ENCODE measurements around the gene WFDC9.
"Not testable (repeated sequence)": the region's sequence is repeated elsewhere in the genome, so short reads cannot be mapped to it uniquely, and the experiment has no call there.

The WFDC9 gene

DNA sequence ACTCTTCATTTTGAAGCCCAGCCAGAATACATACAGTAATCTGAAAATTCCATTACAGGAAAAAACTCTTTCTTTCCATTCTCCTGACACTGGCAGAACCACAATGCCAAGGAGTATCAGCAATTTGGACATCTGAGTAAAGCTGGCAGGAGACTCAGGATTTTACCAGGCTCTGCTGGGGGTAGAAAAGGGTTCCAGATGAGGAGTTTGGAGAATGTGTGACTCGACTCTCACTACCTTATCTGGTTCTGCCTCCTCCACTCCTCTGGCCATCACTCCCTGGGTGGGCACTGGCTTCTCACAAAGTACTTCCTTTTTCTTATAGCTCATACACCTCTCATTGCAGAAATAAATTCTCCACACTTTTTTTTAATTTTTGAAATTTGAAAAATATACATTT, 41.4 kb downstream of the WFDC9 start:
- H3K9ac ChIP-seq (ENCODE audit: low read depth, low read length) = no peak overlapping the region

DNA sequence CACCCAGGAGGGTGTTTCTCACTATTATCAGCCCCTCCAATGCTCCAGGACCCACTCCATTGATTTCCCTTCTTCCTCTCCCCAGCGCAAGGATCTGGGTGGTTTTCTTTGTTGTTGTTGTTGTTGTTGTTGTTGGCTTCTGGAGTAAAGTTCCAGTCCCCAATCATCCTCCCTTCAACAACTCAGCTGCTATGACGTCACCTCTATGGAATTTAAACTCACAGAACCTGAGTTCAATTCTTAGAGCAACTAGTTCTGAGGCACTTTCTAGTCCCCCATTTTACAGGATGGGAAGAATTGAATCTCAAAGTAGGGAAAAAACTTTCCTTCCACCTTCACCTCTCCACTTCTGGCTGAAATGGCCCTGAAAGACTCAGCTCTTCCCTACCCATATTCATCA, 42.3 kb downstream of the WFDC9 start:
- Histone ChIP-seq H3K27ac (ENCODE audit: low read length) (no peak overlapping the region), H3K36me3 (ENCODE audit: insufficient read depth, low read depth, low read length) (no peaks in the 10 kb centered on the region), H3K27me3 (ENCODE audit: insufficient read depth, low read length) (no peaks in the 10 kb centered on the region), H3K4me1 (ENCODE audit: insufficient read depth, low read length) (peaks cover 1% of the 10 kb centered on the region; the same call in 1 of the 2 replicates), H3K4me3 (ENCODE audit: low read length) (no peak overlapping the region), H3K9me3 (ENCODE audit: insufficient read depth, low read depth, low read length) (no peaks in the 10 kb centered on the region; the same call in 1 of the 2 replicates), H3K9ac (ENCODE audit: low read depth, low read length) (no peak overlapping the region)

More for the DNA sequence above, 41.4 kb downstream of the WFDC9 start:
- Histone ChIP-seq H3K36me3 (ENCODE audit: insufficient read depth, low read depth, low read length) (no peaks in the 10 kb centered on the region), H3K4me1 (ENCODE audit: insufficient read depth, low read length) (no peaks in the 10 kb centered on the region), H3K9me3 (ENCODE audit: insufficient read depth, low read depth, low read length) (no peaks in the 10 kb centered on the region; the same call in 1 of the 2 replicates), H3K27ac (ENCODE audit: low read length) (no peak overlapping the region), H3K27me3 (ENCODE audit: insufficient read depth, low read length) (no peaks in the 10 kb centered on the region), H3K4me3 (ENCODE audit: low read length) (no peak overlapping the region)

DNA sequence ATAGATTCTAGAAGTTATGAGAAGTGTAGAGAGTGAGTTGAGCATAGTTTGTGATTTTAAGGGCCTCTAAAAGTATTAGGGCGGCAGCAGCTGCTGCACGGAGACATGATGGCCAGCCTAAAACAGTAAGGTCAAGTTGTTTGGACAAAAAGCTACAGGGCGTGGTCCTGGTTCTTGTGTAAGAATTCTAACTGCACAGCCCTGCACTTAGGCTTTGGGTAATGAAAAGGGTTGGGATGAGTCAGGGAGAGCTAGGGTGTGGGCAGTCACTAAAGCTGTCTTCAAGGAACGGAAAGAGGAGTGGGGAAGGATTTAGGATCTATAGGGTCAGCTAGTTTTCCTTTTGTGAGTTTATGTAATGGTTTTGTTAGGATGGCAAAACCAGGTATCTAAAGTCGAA, 45.1 kb downstream of the WFDC9 start:
- not testable (repeated sequence) for H3K27ac ChIP-seq (ENCODE audit: low read length); H3K36me3 ChIP-seq (ENCODE audit: insufficient read depth, low read depth, low read length); H3K27me3 ChIP-seq (ENCODE audit: insufficient read depth, low read length); H3K4me3 ChIP-seq (ENCODE audit: low read length); H3K9me3 ChIP-seq (ENCODE audit: insufficient read depth, low read depth, low read length); H3K9ac ChIP-seq (ENCODE audit: low read depth, low read length)
- peaks cover 12% of the 10 kb centered on the region for H3K4me1 ChIP-seq (ENCODE audit: insufficient read depth, low read length)

GRCh38 chr20:45584294-45584693, 46.8 kb downstream of the WFDC9 start:
- peaks cover 12% of the 10 kb centered on the region for H3K4me1 ChIP-seq (ENCODE audit: insufficient read depth, low read length)
- H3K27ac ChIP-seq (ENCODE audit: low read length); H3K9ac ChIP-seq (ENCODE audit: low read depth, low read length); H3K27me3 ChIP-seq (ENCODE audit: insufficient read depth, low read length); H3K4me3 ChIP-seq (ENCODE audit: low read length); H3K36me3 ChIP-seq (ENCODE audit: insufficient read depth, low read depth, low read length); H3K9me3 ChIP-seq (ENCODE audit: insufficient read depth, low read depth, low read length): not testable (repeated sequence)

- H3K9me3 ChIP-seq (ENCODE audit: insufficient read depth, low read depth, low read length) = no peaks in the 10 kb centered on the region
- H3K27ac ChIP-seq (ENCODE audit: low read length) = peak overlapping the region; percentile 14
- H3K36me3 ChIP-seq (ENCODE audit: insufficient read depth, low read depth, low read length) = no peaks in the 10 kb centered on the region
- peaks cover 12% of the 10 kb centered on the region for H3K4me1 ChIP-seq (ENCODE audit: insufficient read depth, low read length)
- peak overlapping the region; percentile 40; the same call in 1 of the 2 replicates for H3K4me3 ChIP-seq (ENCODE audit: low read length)
- no peaks in the 10 kb centered on the region for H3K27me3 ChIP-seq (ENCODE audit: insufficient read depth, low read length)
- peak overlapping the region; percentile 53; the same call in 1 of the 2 replicates for H3K9ac ChIP-seq (ENCODE audit: low read depth, low read length)
Observed at GRCh38 chr20:45583502-45583901, 47.6 kb downstream of the WFDC9 start.

DNA sequence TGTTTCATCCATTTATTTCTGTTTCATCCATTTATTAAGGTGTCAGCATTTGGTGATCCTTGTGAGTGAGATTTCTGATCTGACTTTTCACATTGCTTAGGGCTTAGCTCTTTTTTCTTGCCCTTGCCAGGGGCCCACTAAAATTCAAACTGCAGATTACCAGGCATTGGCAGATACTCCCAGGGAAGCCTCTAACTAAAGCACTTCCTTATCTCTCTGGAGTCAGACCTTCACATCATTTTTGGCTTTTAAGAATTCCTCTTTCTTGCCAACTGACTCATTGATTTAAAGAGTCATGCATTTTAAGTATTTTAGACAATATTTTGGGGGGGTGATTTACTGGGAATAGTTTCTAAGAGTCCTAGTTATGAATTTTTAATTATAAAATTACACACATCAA, 49.4 kb downstream of the WFDC9 start:
- no peak overlapping the region for H3K9ac ChIP-seq (ENCODE audit: low read depth, low read length)
- H3K9me3 ChIP-seq (ENCODE audit: insufficient read depth, low read depth, low read length) = no peaks in the 10 kb centered on the region
- no peak overlapping the region for H3K4me3 ChIP-seq (ENCODE audit: low read length)
- H3K36me3 ChIP-seq (ENCODE audit: insufficient read depth, low read depth, low read length) = no peaks in the 10 kb centered on the region
- no peak overlapping the region for H3K27ac ChIP-seq (ENCODE audit: low read length)
- no peaks in the 10 kb centered on the region for H3K27me3 ChIP-seq (ENCODE audit: insufficient read depth, low read length)
- H3K4me1 ChIP-seq (ENCODE audit: insufficient read depth, low read length) = peaks cover 12% of the 10 kb centered on the region

- H3K27me3 ChIP-seq (ENCODE audit: insufficient read depth, low read length) = no peaks in the 10 kb centered on the region
- H3K9me3 ChIP-seq (ENCODE audit: insufficient read depth, low read depth, low read length) = no peaks in the 10 kb centered on the region
- no peaks in the 10 kb centered on the region for H3K36me3 ChIP-seq (ENCODE audit: insufficient read depth, low read depth, low read length)
- no peak within 1 kb of the TSS for H3K4me3 ChIP-seq (ENCODE audit: low read length)
- H3K4me1 ChIP-seq (ENCODE audit: insufficient read depth, low read length) = peaks cover 12% of the 10 kb centered on the region
- H3K27ac ChIP-seq (ENCODE audit: low read length) = no peak within 1 kb of the TSS
- peak within 1 kb of the TSS; percentile 1; the same call in 1 of the 2 replicates for H3K9ac ChIP-seq (ENCODE audit: low read depth, low read length)
Observed at GRCh38 chr20:45579184-45579583, 51.9 kb downstream of the WFDC9 start, which contains the start of gene WFDC8. WFDC8 (minus strand) TSS chr20:45579284; CDS start chr20:45579247, 37 bp downstream.

- Histone ChIP-seq H3K9ac (ENCODE audit: low read depth, low read length) (peak overlapping the region; percentile 1; the same call in 1 of the 2 replicates), H3K36me3 (ENCODE audit: insufficient read depth, low read depth, low read length) (no peaks in the 10 kb centered on the region), H3K4me3 (ENCODE audit: low read length) (no peak overlapping the region), H3K27me3 (ENCODE audit: insufficient read depth, low read length) (no peaks in the 10 kb centered on the region), H3K27ac (ENCODE audit: low read length) (no peak overlapping the region), H3K9me3 (ENCODE audit: insufficient read depth, low read depth, low read length) (no peaks in the 10 kb centered on the region), H3K4me1 (ENCODE audit: insufficient read depth, low read length) (peaks cover 5% of the 10 kb centered on the region)
Observed at GRCh38 chr20:45578231-45578630, 52.9 kb downstream of the WFDC9 start.

DNA sequence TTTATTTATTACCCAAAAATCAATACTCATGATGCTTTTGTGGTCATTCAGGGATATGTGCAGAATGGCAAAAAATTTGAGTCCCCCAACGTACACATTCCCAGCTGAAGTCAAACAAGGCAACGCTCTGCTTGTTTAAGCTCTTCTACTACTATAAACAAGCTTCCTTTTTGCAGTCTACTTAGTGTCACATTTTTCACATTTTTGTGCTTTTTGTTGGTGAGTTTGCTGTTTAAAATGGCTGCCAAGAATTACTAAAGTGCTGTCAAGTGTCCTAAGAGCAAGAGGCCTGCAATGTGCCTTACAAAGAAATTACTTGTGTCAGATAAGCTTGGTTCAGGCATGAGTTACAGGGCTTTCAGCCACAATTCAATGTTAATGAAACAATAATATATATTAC, 54.1 kb downstream of the WFDC9 start:
- H3K9me3 ChIP-seq (ENCODE audit: insufficient read depth, low read depth, low read length) = no peaks in the 10 kb centered on the region
- H3K4me3 ChIP-seq (ENCODE audit: low read length) = no peak overlapping the region
- no peaks in the 10 kb centered on the region; the same call in 1 of the 2 replicates for H3K4me1 ChIP-seq (ENCODE audit: insufficient read depth, low read length)
- H3K9ac ChIP-seq (ENCODE audit: low read depth, low read length) = no peak overlapping the region
- no peaks in the 10 kb centered on the region for H3K27me3 ChIP-seq (ENCODE audit: insufficient read depth, low read length)
- no peak overlapping the region for H3K27ac ChIP-seq (ENCODE audit: low read length)
- no peaks in the 10 kb centered on the region for H3K36me3 ChIP-seq (ENCODE audit: insufficient read depth, low read depth, low read length)

GRCh38 chr20:45575931-45576330, 55.2 kb downstream of the WFDC9 start:
- H3K9me3 ChIP-seq (ENCODE audit: insufficient read depth, low read depth, low read length) = no peaks in the 10 kb centered on the region
- no peaks in the 10 kb centered on the region; the same call in 1 of the 2 replicates for H3K4me1 ChIP-seq (ENCODE audit: insufficient read depth, low read length)
- no peak overlapping the region for H3K9ac ChIP-seq (ENCODE audit: low read depth, low read length)
- H3K4me3 ChIP-seq (ENCODE audit: low read length) = no peak overlapping the region
- H3K27ac ChIP-seq (ENCODE audit: low read length) = no peak overlapping the region
- H3K27me3 ChIP-seq (ENCODE audit: insufficient read depth, low read length) = no peaks in the 10 kb centered on the region
- no peaks in the 10 kb centered on the region for H3K36me3 ChIP-seq (ENCODE audit: insufficient read depth, low read depth, low read length)

- H3K4me1 ChIP-seq (ENCODE audit: insufficient read depth, low read length); H3K27me3 ChIP-seq (ENCODE audit: insufficient read depth, low read length); H3K9me3 ChIP-seq (ENCODE audit: insufficient read depth, low read depth, low read length): not testable (repeated sequence)
Observed at GRCh38 chr20:45569650-45570049, 61.4 kb downstream of the WFDC9 start.

GRCh38 chr20:45564760-45565276, 66.3 kb downstream of the WFDC9 start:
- Histone ChIP-seq H3K9me3 (ENCODE audit: insufficient read depth, low read depth, low read length) (no peaks in the 10 kb centered on the region), H3K27ac (ENCODE audit: low read length) (no peak overlapping the region), H3K9ac (ENCODE audit: low read depth, low read length) (no peak overlapping the region), H3K36me3 (ENCODE audit: insufficient read depth, low read depth, low read length) (no peaks in the 10 kb centered on the region), H3K27me3 (ENCODE audit: insufficient read depth, low read length) (no peaks in the 10 kb centered on the region), H3K4me1 (ENCODE audit: insufficient read depth, low read length) (no peaks in the 10 kb centered on the region), H3K4me3 (ENCODE audit: low read length) (no peak overlapping the region)

More at GRCh38 chr20:45569650-45570049, 61.4 kb downstream of the WFDC9 start:
- not testable (repeated sequence) for H3K27ac ChIP-seq (ENCODE audit: low read length); H3K36me3 ChIP-seq (ENCODE audit: insufficient read depth, low read depth, low read length); H3K4me3 ChIP-seq (ENCODE audit: low read length); H3K9ac ChIP-seq (ENCODE audit: low read depth, low read length)
